GM21423 (cell line): ENCODE results near the gene NRG2.

ENCODE experiments used
- ATAC-seq: cut with Tn5 transposase; IDR thresholded peaks from one replicate; pipeline ENCODE4 v1.9.1; 2021; ENCODE audit warnings: mild to moderate bottlenecking, moderate library complexity; ENCODE audit not compliant: unreplicated experiment

NRG2 gene

GRCh38 chr5:140042643-140043507, at the start of gene NRG2:
Gene NRG2, minus strand, starts transcription at chr5:140043299.
- ATAC-seq: peak; percentile 58

GRCh38 chr5:140090251-140090650, 47.2 kb upstream of the NRG2 start:
- no peak for ATAC-seq

- ATAC-seq: no peak
These were observed 41.4 kb upstream of the NRG2 start for GRCh38 chr5:140084541-140084940.

- no peak for ATAC-seq
These were observed 40.6 kb upstream of the NRG2 start for GRCh38 chr5:140083650-140084049.

- ATAC-seq: no peak
These were observed 40.0 kb upstream of the NRG2 start for GRCh38 chr5:140083120-140083519.

GRCh38 chr5:140076788-140077187, 33.7 kb upstream of the NRG2 start:
- ATAC-seq: no peak

GRCh38 chr5:140076142-140076541, 33.0 kb upstream of the NRG2 start:
- no peak for ATAC-seq

GRCh38 chr5:140075371-140075770, 32.3 kb upstream of the NRG2 start:
- no peak for ATAC-seq

GRCh38 chr5:140073296-140073695, 30.2 kb upstream of the NRG2 start:
- ATAC-seq: no peak

- ATAC-seq: no peak
These were observed 29.7 kb upstream of the NRG2 start for GRCh38 chr5:140072812-140073211.

- no peak for ATAC-seq
These were observed 17.7 kb upstream of the NRG2 start for GRCh38 chr5:140060816-140061215.

- no peak for ATAC-seq
These were observed 15.3 kb upstream of the NRG2 start for GRCh38 chr5:140058212-140058932.

- no peak for ATAC-seq
These were observed 13.8 kb upstream of the NRG2 start for GRCh38 chr5:140056880-140057279.

GRCh38 chr5:140055152-140055551, 12.1 kb upstream of the NRG2 start:
- ATAC-seq: no peak

GRCh38 chr5:140054086-140054689, 11.1 kb upstream of the NRG2 start:
- no peak for ATAC-seq

GRCh38 chr5:140051950-140052349, 8.9 kb upstream of the NRG2 start:
- no peak for ATAC-seq

GRCh38 chr5:140049713-140050112, 6.6 kb upstream of the NRG2 start:
- ATAC-seq: no peak

GRCh38 chr5:140049205-140049604, 6.1 kb upstream of the NRG2 start:
- no peak for ATAC-seq

- no peak for ATAC-seq
These were observed 942 bp upstream of the NRG2 start for GRCh38 chr5:140044041-140044440.

GRCh38 chr5:140043508-140043872, 391 bp upstream of the NRG2 start:
- peak; percentile 12 for ATAC-seq

GRCh38 chr5:140042393-140042642, 781 bp downstream of the NRG2 start:
- ATAC-seq: no peak
